Measurements from ENCODE around the gene CYFIP1. TPM values are rescaled to one million over a fixed set of nuclear protein-coding genes. Genes with fewer than 3 reads are reported as not detected.

Gene CYFIP1
- total and polyA plus RNA-seq, 2 of the 13 experiments (the other 11 are each of a cell fraction or from before 2014, with no cell fraction given): 38.1 to 58.3 TPM

DNA sequence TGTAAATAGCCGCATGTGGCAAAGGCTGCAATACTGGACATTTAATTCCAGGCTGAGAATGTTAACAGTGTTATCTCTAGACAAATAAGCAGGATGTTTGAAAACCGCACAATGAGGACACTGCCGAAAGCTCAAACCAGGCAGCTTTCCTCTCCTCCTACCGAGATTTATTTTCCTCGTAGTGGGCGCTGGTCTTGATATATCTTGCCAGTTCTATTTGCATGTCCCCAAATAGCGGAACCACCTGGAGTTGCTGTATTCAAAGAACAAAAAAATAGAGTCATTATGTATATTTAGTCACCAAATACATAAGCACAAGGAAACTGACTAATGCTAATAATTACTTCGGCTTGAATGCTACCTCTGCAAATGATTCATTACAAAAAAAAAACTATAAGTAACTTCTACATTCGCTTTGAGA lies 46.5 kb downstream of the CYFIP1 start:
- Histone ChIP-seq H3K4me3 (replicated peaks in 1 of 3; ENCODE audit: insufficient read depth in 1 of 3, low read depth in 2 of 3, low read length in 3 of 3) (no peak overlapping the region), H3K27me3 (ENCODE audit: control insufficient read depth in 1 of 2, insufficient read depth in 2 of 2, low read length in 2 of 2) (no peaks in the 10 kb centered on the region), H3K4me1 (ENCODE audit: insufficient read depth, low read length) (0 out of 2 replicates have a peak, but pooled peaks cover 7% of the 10 kb centered on the region), H3K79me2 (ENCODE audit: insufficient read depth, low read length) (no peaks in the 10 kb centered on the region), H3K9ac (ENCODE audit: insufficient read depth, low read depth, low read length) (no peak overlapping the region), H4K20me1 (ENCODE audit: insufficient read depth, low read length) (no peaks in the 10 kb centered on the region), H3K27ac (ENCODE audit: extremely low read length, insufficient read depth, low read length) (no peak overlapping the region), H3K36me3 (replicated peaks in 1 of 2; ENCODE audit: control insufficient read depth in 1 of 2, insufficient read depth in 2 of 2, low read length in 2 of 2) (peaks cover 17 to 50% of the 10 kb centered on the region in 2 experiments), H3K9me3 (ENCODE audit: low read length) (no peaks in the 10 kb centered on the region), H3K4me2 (ENCODE audit: low read depth, low read length) (no peak overlapping the region), H2AFZ (ENCODE audit: low read length) (no peak overlapping the region)
- intact Hi-C loops (cut with micrococcal nuclease; ENCODE audit: unreplicated experiment): no loop called here
- ChIA-PET CTCF (ENCODE audit: low intra/inter-chr PET ratio, low total read pairs) (no interaction called here), POLR2A (no interaction called here)
- TF ChIP-seq FOXM1 (CRISPR knock-in tag; IDR thresholded peaks at IDR 0.05) (no peak), PAWR (CRISPR knock-in tag; IDR thresholded peaks at IDR 0.05; ENCODE audit: borderline replicate concordance) (no peak), ZNF644 (CRISPR knock-in tag; IDR thresholded peaks at IDR 0.05; ENCODE audit: low read depth) (no peak), ZNF124 (CRISPR knock-in tag; IDR thresholded peaks at IDR 0.05) (no peak), FOSL2 (CRISPR knock-in tag; IDR thresholded peaks at IDR 0.05) (no peak), FLYWCH1 (CRISPR knock-in tag; IDR thresholded peaks at IDR 0.05) (no peak), HMGA1 (CRISPR knock-in tag; conservative IDR thresholded peaks at IDR 0.05) (no peak), GTF2F1 (IDR thresholded peaks at IDR 0.05; ENCODE audit: low read length) (no peak)
- TF ChIP-seq, protein P1, sequence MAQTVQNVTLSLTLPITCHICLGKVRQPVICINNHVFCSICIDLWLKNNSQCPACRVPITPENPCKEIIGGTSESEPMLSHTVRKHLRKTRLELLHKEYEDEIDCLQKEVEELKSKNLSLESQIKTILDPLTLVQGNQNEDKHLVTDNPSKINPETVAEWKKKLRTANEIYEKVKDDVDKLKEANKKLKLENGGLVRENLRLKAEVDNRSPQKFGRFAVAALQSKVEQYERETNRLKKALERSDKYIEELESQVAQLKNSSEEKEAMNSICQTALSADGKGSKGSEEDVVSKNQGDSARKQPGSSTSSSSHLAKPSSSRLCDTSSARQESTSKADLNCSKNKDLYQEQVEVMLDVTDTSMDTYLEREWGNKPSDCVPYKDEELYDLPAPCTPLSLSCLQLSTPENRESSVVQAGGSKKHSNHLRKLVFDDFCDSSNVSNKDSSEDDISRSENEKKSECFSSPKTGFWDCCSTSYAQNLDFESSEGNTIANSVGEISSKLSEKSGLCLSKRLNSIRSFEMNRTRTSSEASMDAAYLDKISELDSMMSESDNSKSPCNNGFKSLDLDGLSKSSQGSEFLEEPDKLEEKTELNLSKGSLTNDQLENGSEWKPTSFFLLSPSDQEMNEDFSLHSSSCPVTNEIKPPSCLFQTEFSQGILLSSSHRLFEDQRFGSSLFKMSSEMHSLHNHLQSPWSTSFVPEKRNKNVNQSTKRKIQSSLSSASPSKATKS (CRISPR knock-in tag; IDR thresholded peaks at IDR 0.05): no peak
- TF ChIP-seq, protein P2, sequence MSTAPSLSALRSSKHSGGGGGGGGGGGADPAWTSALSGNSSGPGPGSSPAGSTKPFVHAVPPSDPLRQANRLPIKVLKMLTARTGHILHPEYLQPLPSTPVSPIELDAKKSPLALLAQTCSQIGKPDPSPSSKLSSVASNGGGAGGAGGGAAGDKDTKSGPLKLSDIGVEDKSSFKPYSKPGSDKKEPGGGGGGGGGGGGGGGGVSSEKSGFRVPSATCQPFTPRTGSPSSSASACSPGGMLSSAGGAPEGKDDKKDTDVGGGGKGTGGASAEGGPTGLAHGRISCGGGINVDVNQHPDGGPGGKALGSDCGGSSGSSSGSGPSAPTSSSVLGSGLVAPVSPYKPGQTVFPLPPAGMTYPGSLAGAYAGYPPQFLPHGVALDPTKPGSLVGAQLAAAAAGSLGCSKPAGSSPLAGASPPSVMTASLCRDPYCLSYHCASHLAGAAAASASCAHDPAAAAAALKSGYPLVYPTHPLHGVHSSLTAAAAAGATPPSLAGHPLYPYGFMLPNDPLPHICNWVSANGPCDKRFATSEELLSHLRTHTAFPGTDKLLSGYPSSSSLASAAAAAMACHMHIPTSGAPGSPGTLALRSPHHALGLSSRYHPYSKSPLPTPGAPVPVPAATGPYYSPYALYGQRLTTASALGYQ (CRISPR knock-in tag; IDR thresholded peaks at IDR 0.05): no peak
- TF ChIP-seq, protein P3, sequence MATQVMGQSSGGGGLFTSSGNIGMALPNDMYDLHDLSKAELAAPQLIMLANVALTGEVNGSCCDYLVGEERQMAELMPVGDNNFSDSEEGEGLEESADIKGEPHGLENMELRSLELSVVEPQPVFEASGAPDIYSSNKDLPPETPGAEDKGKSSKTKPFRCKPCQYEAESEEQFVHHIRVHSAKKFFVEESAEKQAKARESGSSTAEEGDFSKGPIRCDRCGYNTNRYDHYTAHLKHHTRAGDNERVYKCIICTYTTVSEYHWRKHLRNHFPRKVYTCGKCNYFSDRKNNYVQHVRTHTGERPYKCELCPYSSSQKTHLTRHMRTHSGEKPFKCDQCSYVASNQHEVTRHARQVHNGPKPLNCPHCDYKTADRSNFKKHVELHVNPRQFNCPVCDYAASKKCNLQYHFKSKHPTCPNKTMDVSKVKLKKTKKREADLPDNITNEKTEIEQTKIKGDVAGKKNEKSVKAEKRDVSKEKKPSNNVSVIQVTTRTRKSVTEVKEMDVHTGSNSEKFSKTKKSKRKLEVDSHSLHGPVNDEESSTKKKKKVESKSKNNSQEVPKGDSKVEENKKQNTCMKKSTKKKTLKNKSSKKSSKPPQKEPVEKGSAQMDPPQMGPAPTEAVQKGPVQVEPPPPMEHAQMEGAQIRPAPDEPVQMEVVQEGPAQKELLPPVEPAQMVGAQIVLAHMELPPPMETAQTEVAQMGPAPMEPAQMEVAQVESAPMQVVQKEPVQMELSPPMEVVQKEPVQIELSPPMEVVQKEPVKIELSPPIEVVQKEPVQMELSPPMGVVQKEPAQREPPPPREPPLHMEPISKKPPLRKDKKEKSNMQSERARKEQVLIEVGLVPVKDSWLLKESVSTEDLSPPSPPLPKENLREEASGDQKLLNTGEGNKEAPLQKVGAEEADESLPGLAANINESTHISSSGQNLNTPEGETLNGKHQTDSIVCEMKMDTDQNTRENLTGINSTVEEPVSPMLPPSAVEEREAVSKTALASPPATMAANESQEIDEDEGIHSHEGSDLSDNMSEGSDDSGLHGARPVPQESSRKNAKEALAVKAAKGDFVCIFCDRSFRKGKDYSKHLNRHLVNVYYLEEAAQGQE (IDR thresholded peaks at IDR 0.05; ENCODE audit: borderline replicate concordance in 1 of 2, low read depth in 1 of 2, low read length in 2 of 2): no peak
- TF ChIP-seq, protein P4, sequence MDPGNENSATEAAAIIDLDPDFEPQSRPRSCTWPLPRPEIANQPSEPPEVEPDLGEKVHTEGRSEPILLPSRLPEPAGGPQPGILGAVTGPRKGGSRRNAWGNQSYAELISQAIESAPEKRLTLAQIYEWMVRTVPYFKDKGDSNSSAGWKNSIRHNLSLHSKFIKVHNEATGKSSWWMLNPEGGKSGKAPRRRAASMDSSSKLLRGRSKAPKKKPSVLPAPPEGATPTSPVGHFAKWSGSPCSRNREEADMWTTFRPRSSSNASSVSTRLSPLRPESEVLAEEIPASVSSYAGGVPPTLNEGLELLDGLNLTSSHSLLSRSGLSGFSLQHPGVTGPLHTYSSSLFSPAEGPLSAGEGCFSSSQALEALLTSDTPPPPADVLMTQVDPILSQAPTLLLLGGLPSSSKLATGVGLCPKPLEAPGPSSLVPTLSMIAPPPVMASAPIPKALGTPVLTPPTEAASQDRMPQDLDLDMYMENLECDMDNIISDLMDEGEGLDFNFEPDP (CRISPR knock-in tag; conservative IDR thresholded peaks at IDR 0.05): no peak
- TF ChIP-seq, protein P5, sequence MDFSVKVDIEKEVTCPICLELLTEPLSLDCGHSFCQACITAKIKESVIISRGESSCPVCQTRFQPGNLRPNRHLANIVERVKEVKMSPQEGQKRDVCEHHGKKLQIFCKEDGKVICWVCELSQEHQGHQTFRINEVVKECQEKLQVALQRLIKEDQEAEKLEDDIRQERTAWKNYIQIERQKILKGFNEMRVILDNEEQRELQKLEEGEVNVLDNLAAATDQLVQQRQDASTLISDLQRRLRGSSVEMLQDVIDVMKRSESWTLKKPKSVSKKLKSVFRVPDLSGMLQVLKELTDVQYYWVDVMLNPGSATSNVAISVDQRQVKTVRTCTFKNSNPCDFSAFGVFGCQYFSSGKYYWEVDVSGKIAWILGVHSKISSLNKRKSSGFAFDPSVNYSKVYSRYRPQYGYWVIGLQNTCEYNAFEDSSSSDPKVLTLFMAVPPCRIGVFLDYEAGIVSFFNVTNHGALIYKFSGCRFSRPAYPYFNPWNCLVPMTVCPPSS (IDR thresholded peaks at IDR 0.05): no peak
- FAIRE-seq (no peak), DNase-seq (ENCODE audit: low spot score) (no peak), ATAC-seq (no peak)
- in situ Hi-C loops (cut with HindIII; ENCODE audit: extremely low pct_ligation_motif_present, low pct_unique_long_range_greater_than_20kb): no loop called here
- BruUV-seq (replicated peaks): no TSS peak
- 91% methylated on average over 9 of the region's 9 CpGs for WGBS (ENCODE audit: low lambda C conversion rate)
